OCI-LY7 (cell line): ENCODE results near the gene TFPT. TPM values are rescaled to one million over a fixed set of nuclear protein-coding genes. Genes with fewer than 3 reads are reported as not detected.
A peak's percentile ranks its signal among the peaks of the same experiment; 100 is the strongest.
"Not testable (repeated sequence)": the region's sequence is repeated elsewhere in the genome, so short reads cannot be mapped to it uniquely, and the experiment has no call there.

Source experiments
- BruUV-seq: library from RNA; stranded (reverse); fragments of 400-500 nt; replicated peaks from 2 replicates; lab custom pipeline; 2021; lab: Mats Ljungman, UMichigan
- CTCF ChIA-PET: fragments of 300-600 bp; sonication (Branson Sonifier 250); formaldehyde crosslinking; loops from one replicate; lab custom pipeline; 2022; ENCODE audit warnings: antibody characterized with exemption; ENCODE audit not compliant: unreplicated experiment; lab: Charles Lee
- POLR2A ChIA-PET: fragments of 300-600 bp; sonication (Branson Sonifier 250); formaldehyde crosslinking; loops from one replicate; lab custom pipeline; 2022; ENCODE audit warnings: antibody characterized with exemption; lab: Charles Lee
- DNase-seq: peaks from one replicate; pipeline ENCODE4 v3.0.0-alpha.2; 2015; ENCODE audit warnings: low spot score
- H2AFZ ChIP-seq: fragments of 200-600 bp; sonication (generic), shearing (Covaris generic); 2 replicates; pipeline ENCODE4 v1.6.1; 2014; ENCODE audit warnings: mild to moderate bottlenecking, antibody characterized with exemption, low read length, moderate library complexity
- H3K27ac ChIP-seq: fragments of 200-600 bp; sonication (generic); 2 replicates; pipeline ENCODE4 v1.5.1; 2014; ENCODE audit warnings: mixed run types, low read depth, mild to moderate bottlenecking, moderate library complexity, low read length, inconsistent platforms; ENCODE audit not compliant: poor library complexity, severe bottlenecking
- H3K36me3 ChIP-seq: fragments of 200-600 bp; sonication (generic); 2 replicates; pipeline ENCODE4 v1.6.1; 2014; ENCODE audit warnings: mild to moderate bottlenecking, antibody characterized with exemption, low read length, moderate library complexity, mixed read lengths; ENCODE audit not compliant: insufficient read depth
- H3K4me1 ChIP-seq: fragments of 200-600 bp; sonication (generic); 2 replicates; pipeline ENCODE4 v1.5.1; 2014; ENCODE audit warnings: mild to moderate bottlenecking, low read length; ENCODE audit not compliant: insufficient read depth, poor library complexity, severe bottlenecking
- H3K4me2 ChIP-seq: fragments of 200-600 bp; sonication (generic); 2 replicates; pipeline ENCODE4 v1.6.1; 2014; ENCODE audit warnings: mild to moderate bottlenecking, low read length
- H3K4me3 ChIP-seq: fragments of 200-600 bp; sonication (generic); 2 replicates; pipeline ENCODE4 v1.5.1; 2014; ENCODE audit warnings: mild to moderate bottlenecking, low read depth, low read length; ENCODE audit not compliant: poor library complexity, severe bottlenecking
- H3K79me2 ChIP-seq: fragments of 200-600 bp; sonication (generic); 2 replicates; pipeline ENCODE4 v1.6.1; 2016; ENCODE audit warnings: low read depth, mild to moderate bottlenecking, low read length, moderate library complexity, mixed read lengths; ENCODE audit not compliant: insufficient read depth
- H3K9me2 ChIP-seq: fragments of 200-600 bp; sonication (generic); 2 replicates; pipeline ENCODE4 v1.6.1; 2016; ENCODE audit warnings: mild to moderate bottlenecking, low read length, mixed read lengths; ENCODE audit not compliant: insufficient read depth
- H3K9me3 ChIP-seq: fragments of 200-600 bp; sonication (generic); 2 replicates; pipeline ENCODE4 v1.6.1; 2014; ENCODE audit warnings: mild to moderate bottlenecking, mixed run types, low read length, mixed read lengths
- H4K20me1 ChIP-seq: fragments of 200-600 bp; sonication (generic); 2 replicates; pipeline ENCODE4 v1.6.1; 2014; ENCODE audit warnings: mild to moderate bottlenecking, antibody characterized with exemption, low read length, moderate library complexity, mixed read lengths; ENCODE audit not compliant: insufficient read depth
- EZH2phosphoT487 ChIP-seq: fragments of 200-600 bp; sonication (generic); IDR thresholded peaks from 2 replicates; pipeline ENCODE4 v1.6.1; 2018; ENCODE audit warnings: low read depth, borderline replicate concordance, mild to moderate bottlenecking, mixed run types, antibody characterized with exemption, low read length, moderate library complexity, mixed read lengths
- intact Hi-C: fragments of 100-400 bp; cut with micrococcal nuclease; formaldehyde crosslinking; loops from one replicate; pipeline ENCODE4 v1.10.0; 2022; ENCODE audit not compliant: unreplicated experiment
- total RNA-seq, 2 experiments: library from RNA; depleted of rRNA in 1 of 2; stranded (reverse); fragments of >200 nt in 1 of 2; shearing (Covaris generic) in 1 of 2; gene quantifications; 2 replicates each; pipeline ENCODE4 v1.2.3, GENCODE V29; 2014 to 2022
- TF ChIP-seq, protein P1 (sequence below): fragments of 200-600 bp; sonication (generic); conservative IDR thresholded peaks from 2 replicates; pipeline ENCODE4 v1.5.1; 2014; ENCODE audit warnings: mild to moderate bottlenecking, antibody characterized with exemption, low read length, moderate library complexity, mixed read lengths

The TFPT gene
- total RNA-seq, 2 experiments from 2014 or later, result 17.2 to 20.2 TPM

DNA sequence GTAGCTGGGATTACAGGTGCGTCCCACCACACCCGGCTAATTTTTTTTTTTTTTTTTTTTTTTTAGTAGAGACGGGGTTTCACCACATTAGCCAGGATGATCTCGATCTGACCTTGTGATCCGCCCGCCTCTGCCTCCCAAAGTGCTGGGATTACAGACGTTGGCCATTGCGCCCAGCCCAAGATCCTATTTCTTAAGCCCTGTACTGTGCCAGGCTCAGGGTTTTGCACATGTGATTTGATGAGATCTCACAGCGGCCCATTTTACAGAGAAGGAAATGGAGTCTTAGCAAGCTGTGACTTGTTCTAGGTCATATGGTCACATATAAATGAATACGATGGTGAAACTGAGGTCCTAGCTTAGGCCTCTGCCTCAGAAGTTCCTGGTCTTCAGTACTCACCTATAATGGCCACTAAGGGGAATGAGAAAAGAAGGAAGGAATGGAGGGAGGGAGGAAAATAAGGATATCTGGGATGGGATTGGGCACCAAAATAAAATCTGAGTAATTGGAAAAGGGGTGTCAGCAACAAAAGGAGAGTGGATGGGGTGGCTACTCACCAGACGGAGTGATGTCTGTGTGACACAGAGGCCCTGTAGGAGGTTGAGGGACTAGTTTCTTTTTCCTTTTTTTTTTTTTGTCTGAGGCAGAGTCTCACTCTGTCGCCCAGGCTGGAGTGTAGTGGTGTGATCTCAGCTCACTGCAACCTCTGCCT lies 16.1 kb downstream of the TFPT start:
- no peak for DNase-seq
- Histone ChIP-seq H2AFZ (no peak overlapping the region), H3K4me1 (peaks cover 31% of the 10 kb centered on the region), H3K4me2 (no peak overlapping the region), H3K9me2 (no peaks in the 10 kb centered on the region), H4K20me1 (no peaks in the 10 kb centered on the region), H3K9me3 (no peaks in the 10 kb centered on the region), H3K79me2 (peaks cover 16% of the 10 kb centered on the region; the same call in 1 of the 2 replicates), H3K27ac (no peak overlapping the region), H3K4me3 (no peak overlapping the region), H3K36me3 (peaks cover 1% of the 10 kb centered on the region; the same call in 1 of the 2 replicates)
- TF ChIP-seq EZH2phosphoT487, result no peak
- TF ChIP-seq, protein P1, sequence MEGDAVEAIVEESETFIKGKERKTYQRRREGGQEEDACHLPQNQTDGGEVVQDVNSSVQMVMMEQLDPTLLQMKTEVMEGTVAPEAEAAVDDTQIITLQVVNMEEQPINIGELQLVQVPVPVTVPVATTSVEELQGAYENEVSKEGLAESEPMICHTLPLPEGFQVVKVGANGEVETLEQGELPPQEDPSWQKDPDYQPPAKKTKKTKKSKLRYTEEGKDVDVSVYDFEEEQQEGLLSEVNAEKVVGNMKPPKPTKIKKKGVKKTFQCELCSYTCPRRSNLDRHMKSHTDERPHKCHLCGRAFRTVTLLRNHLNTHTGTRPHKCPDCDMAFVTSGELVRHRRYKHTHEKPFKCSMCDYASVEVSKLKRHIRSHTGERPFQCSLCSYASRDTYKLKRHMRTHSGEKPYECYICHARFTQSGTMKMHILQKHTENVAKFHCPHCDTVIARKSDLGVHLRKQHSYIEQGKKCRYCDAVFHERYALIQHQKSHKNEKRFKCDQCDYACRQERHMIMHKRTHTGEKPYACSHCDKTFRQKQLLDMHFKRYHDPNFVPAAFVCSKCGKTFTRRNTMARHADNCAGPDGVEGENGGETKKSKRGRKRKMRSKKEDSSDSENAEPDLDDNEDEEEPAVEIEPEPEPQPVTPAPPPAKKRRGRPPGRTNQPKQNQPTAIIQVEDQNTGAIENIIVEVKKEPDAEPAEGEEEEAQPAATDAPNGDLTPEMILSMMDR, result no peak
- intact Hi-C loops, result no loop called here
- ChIA-PET CTCF (no interaction called here), POLR2A (no interaction called here)
- BruUV-seq, result no TSS peak

- ChIA-PET POLR2A (no interaction called here), CTCF (no interaction called here)
- no peak for TF ChIP-seq EZH2phosphoT487
- TF ChIP-seq, protein P1, result peak; percentile 66
- peak overlapping the region; percentile 97 for H2AFZ ChIP-seq
- H3K79me2 ChIP-seq, result no peaks in the 10 kb centered on the region
- peak overlapping the region; percentile 4 for H3K27ac ChIP-seq
- peak overlapping the region; percentile 67 for H3K4me2 ChIP-seq
- H3K36me3 ChIP-seq, result no peaks in the 10 kb centered on the region
- H3K9me3 ChIP-seq, result no peaks in the 10 kb centered on the region
- H3K4me1 ChIP-seq, result peaks cover 20% of the 10 kb centered on the region
- peak; percentile 67 for DNase-seq
- H4K20me1 ChIP-seq, result no peaks in the 10 kb centered on the region
- H3K9me2 ChIP-seq, result no peaks in the 10 kb centered on the region
- intact Hi-C loops, result no loop called here
- H3K4me3 ChIP-seq, result peak overlapping the region; percentile 45
- BruUV-seq, result no TSS peak
These were observed 18.8 kb downstream of the TFPT start for GRCh38 chr19:54096617-54097106.

GRCh38 chr19:54095859-54096616 lies 19.4 kb downstream of the TFPT start:
- H3K36me3 ChIP-seq, CTCF ChIA-PET, H3K27ac ChIP-seq, intact Hi-C loops, H3K9me2 ChIP-seq, H3K79me2 ChIP-seq, H4K20me1 ChIP-seq, H3K9me3 ChIP-seq, BruUV-seq, POLR2A ChIA-PET: not testable (repeated sequence)
- peak; percentile 54 for DNase-seq
- peaks cover 20% of the 10 kb centered on the region for H3K4me1 ChIP-seq
- peak overlapping the region; percentile 45 for H3K4me3 ChIP-seq
- peak overlapping the region; percentile 97 for H2AFZ ChIP-seq
- peak overlapping the region; percentile 67 for H3K4me2 ChIP-seq
